Measurements from ENCODE around the gene CCNB1. TPM values are rescaled to one million over a fixed set of nuclear protein-coding genes. Genes with fewer than 3 reads are reported as not detected.
A peak's percentile ranks its signal among the peaks of the same experiment; 100 is the strongest.
"Not testable (repeated sequence)": the region's sequence is repeated elsewhere in the genome, so short reads cannot be mapped to it uniquely, and the experiment has no call there.

Gene CCNB1
- total RNA-seq, 1 donor from 2014 or later, result 29.6 TPM

- no peak for DNase-seq
These were observed 6.3 kb upstream of the CCNB1 start for GRCh38 chr5:69160651-69161050.

GRCh38 chr5:69167493-69167855 is 524 bp downstream of the CCNB1 start:
- Mint-ChIP-seq H3K4me1 (ENCODE audit: low read depth, unreplicated experiment) (peaks cover 1% of the 10 kb centered on the region), H3K4me3 (ENCODE audit: unreplicated experiment) (peak overlapping the region; percentile 95), H3K9me3 (ENCODE audit: unreplicated experiment) (peaks cover 2% of the 10 kb centered on the region), H3K27ac (ENCODE audit: unreplicated experiment) (peak overlapping the region; percentile 72), H3K36me3 (ENCODE audit: unreplicated experiment) (no peaks in the 10 kb centered on the region), H3K27me3 (ENCODE audit: unreplicated experiment) (no peaks in the 10 kb centered on the region)
- TF ChIP-seq CTCF (IDR thresholded peaks at IDR 0.05; ENCODE audit: partially characterized antibody, unreplicated experiment), result no peak
- DNase-seq, result no peak

More at GRCh38 chr5:69160651-69161050, 6.3 kb upstream of the CCNB1 start:
- Mint-ChIP-seq H3K9me3 (ENCODE audit: unreplicated experiment) (no peaks in the 10 kb centered on the region), H3K27ac (ENCODE audit: unreplicated experiment) (no peak overlapping the region), H3K4me3 (ENCODE audit: unreplicated experiment) (no peak overlapping the region), H3K36me3 (ENCODE audit: unreplicated experiment) (no peaks in the 10 kb centered on the region), H3K27me3 (ENCODE audit: unreplicated experiment) (no peaks in the 10 kb centered on the region), H3K4me1 (ENCODE audit: low read depth, unreplicated experiment) (no peaks in the 10 kb centered on the region)
- no peak for TF ChIP-seq CTCF (IDR thresholded peaks at IDR 0.05; ENCODE audit: partially characterized antibody, unreplicated experiment)

GRCh38 chr5:69167929-69168328 is 979 bp downstream of the CCNB1 start:
- H3K27ac Mint-ChIP-seq (ENCODE audit: unreplicated experiment), result no peak overlapping the region
- H3K36me3 Mint-ChIP-seq (ENCODE audit: unreplicated experiment), result no peaks in the 10 kb centered on the region
- peak overlapping the region; percentile 95 for H3K4me3 Mint-ChIP-seq (ENCODE audit: unreplicated experiment)
- DNase-seq, result no peak
- peaks cover 1% of the 10 kb centered on the region for H3K4me1 Mint-ChIP-seq (ENCODE audit: low read depth, unreplicated experiment)
- no peaks in the 10 kb centered on the region for H3K27me3 Mint-ChIP-seq (ENCODE audit: unreplicated experiment)
- TF ChIP-seq CTCF (IDR thresholded peaks at IDR 0.05; ENCODE audit: partially characterized antibody, unreplicated experiment), result no peak
- H3K9me3 Mint-ChIP-seq (ENCODE audit: unreplicated experiment), result peaks cover 2% of the 10 kb centered on the region

- Mint-ChIP-seq H3K27ac (ENCODE audit: unreplicated experiment) (no peak overlapping the region), H3K4me1 (ENCODE audit: low read depth, unreplicated experiment) (peaks cover 1% of the 10 kb centered on the region), H3K27me3 (ENCODE audit: unreplicated experiment) (no peaks in the 10 kb centered on the region), H3K4me3 (ENCODE audit: unreplicated experiment) (no peak overlapping the region), H3K9me3 (ENCODE audit: unreplicated experiment) (peaks cover 2% of the 10 kb centered on the region), H3K36me3 (ENCODE audit: unreplicated experiment) (no peaks in the 10 kb centered on the region)
- TF ChIP-seq CTCF (IDR thresholded peaks at IDR 0.05; ENCODE audit: partially characterized antibody, unreplicated experiment), result no peak
- DNase-seq, result no peak
These were observed 3.5 kb downstream of the CCNB1 start for GRCh38 chr5:69170495-69170894.

GRCh38 chr5:69170969-69171368 is 4.0 kb downstream of the CCNB1 start:
- DNase-seq, result no peak
- Mint-ChIP-seq H3K4me3 (ENCODE audit: unreplicated experiment) (no peak overlapping the region), H3K36me3 (ENCODE audit: unreplicated experiment) (no peaks in the 10 kb centered on the region), H3K9me3 (ENCODE audit: unreplicated experiment) (peaks cover 2% of the 10 kb centered on the region), H3K4me1 (ENCODE audit: low read depth, unreplicated experiment) (peaks cover 1% of the 10 kb centered on the region), H3K27me3 (ENCODE audit: unreplicated experiment) (no peaks in the 10 kb centered on the region), H3K27ac (ENCODE audit: unreplicated experiment) (no peak overlapping the region)
- no peak for TF ChIP-seq CTCF (IDR thresholded peaks at IDR 0.05; ENCODE audit: partially characterized antibody, unreplicated experiment)

- H3K9me3 Mint-ChIP-seq (ENCODE audit: unreplicated experiment); H3K36me3 Mint-ChIP-seq (ENCODE audit: unreplicated experiment); DNase-seq; H3K27ac Mint-ChIP-seq (ENCODE audit: unreplicated experiment); H3K4me1 Mint-ChIP-seq (ENCODE audit: low read depth, unreplicated experiment); H3K27me3 Mint-ChIP-seq (ENCODE audit: unreplicated experiment); H3K4me3 Mint-ChIP-seq (ENCODE audit: unreplicated experiment): not testable (repeated sequence)
These were observed 14.8 kb downstream of the CCNB1 start for GRCh38 chr5:69181659-69182293.

Measured in glutamatergic neuron (in vitro differentiated cells).